HEK293 (cell line): Measurements from ENCODE around the gene ZBTB24.

Source experiments
- CTCF ChIA-PET: fragments of 350-600 bp; formaldehyde crosslinking; extraction: SDS; loops from one replicate; lab custom pipeline; 2021; ENCODE audit warnings: antibody characterized with exemption; lab: Yijun Ruan, JAX
- POLR2A ChIA-PET: fragments of 300-600 bp; formaldehyde crosslinking; extraction: SDS; loops from one replicate; lab custom pipeline; 2020; ENCODE audit warnings: antibody characterized with exemption, inconsistent platforms; lab: Yijun Ruan, JAX
- H3K27ac ChIP-seq: fragments of 200-500 bp; sonication (Bioruptor generic); 2 replicates; pipeline ENCODE4 v1.5.1; 2014; ENCODE audit warnings: low read depth, low read length, control low read depth, inconsistent platforms; ENCODE audit errors: extremely low read depth
- H3K36me3 ChIP-seq, 2 experiments: fragments of 200-500 bp in 1 of 2; sonication (Bioruptor generic) in 1 of 2; 1 replicate in 1 of 2; 2 replicates in 1 of 2; pipeline ENCODE4 v1.5.1; 2014 to 2017; ENCODE audit warnings: inconsistent platforms in 2 of 2, low read length in 2 of 2; ENCODE audit not compliant: control insufficient read depth in 2 of 2, insufficient read depth in 1 of 2
- H3K4me1 ChIP-seq: fragments of 200-500 bp; sonication (Bioruptor generic); 2 replicates; pipeline ENCODE4 v1.5.1; 2014; ENCODE audit warnings: mild to moderate bottlenecking, low read length, inconsistent platforms; ENCODE audit not compliant: control insufficient read depth, insufficient read depth
- H3K4me3 ChIP-seq: 2 replicates; pipeline ENCODE4 v1.5.1; 2011; ENCODE audit warnings: low read depth, mild to moderate bottlenecking, control low read depth, low read length, moderate library complexity
- H3K9me3 ChIP-seq: fragments of 200-500 bp; sonication (Bioruptor generic); 2 replicates; pipeline ENCODE4 v1.5.1; 2014; ENCODE audit warnings: low read depth, low read length, inconsistent platforms; ENCODE audit not compliant: control insufficient read depth, insufficient read depth
- BCL11A ChIP-seq: fragments of 450-650 bp; formaldehyde crosslinking; IDR thresholded peaks from 2 replicates; pipeline ENCODE4 v1.5.1; 2016; ENCODE audit warnings: low read depth, missing biosample characterization, missing genetic modification characterization
- PRDM4 ChIP-seq: fragments of 450-650 bp; formaldehyde crosslinking; IDR thresholded peaks from 2 replicates; pipeline ENCODE4 v1.5.1; 2017; ENCODE audit warnings: missing biosample characterization, missing genetic modification characterization
- TCF7L2 ChIP-seq: IDR thresholded peaks from 2 replicates; pipeline ENCODE4 v1.6.1; 2011; ENCODE audit warnings: low read depth, mild to moderate bottlenecking, inconsistent platforms, low read length, moderate library complexity, borderline replicate concordance
- ZFHX2 ChIP-seq: fragments of 450-650 bp; formaldehyde crosslinking; conservative IDR thresholded peaks from 2 replicates; pipeline ENCODE4 v1.5.1; 2016; ENCODE audit warnings: missing biosample characterization, missing genetic modification characterization
- ZNF140 ChIP-seq: fragments of 450-650 bp; formaldehyde crosslinking; IDR thresholded peaks from 2 replicates; pipeline ENCODE4 v1.5.1; 2016; ENCODE audit warnings: missing biosample characterization, missing genetic modification characterization
- ZNF16 ChIP-seq: fragments of 450-650 bp; formaldehyde crosslinking; IDR thresholded peaks from 2 replicates; pipeline ENCODE4 v1.5.1; 2016; ENCODE audit warnings: low read depth, missing biosample characterization, missing genetic modification characterization
- ZNF341 ChIP-seq: fragments of 450-650 bp; formaldehyde crosslinking; IDR thresholded peaks from 2 replicates; pipeline ENCODE4; 2016; ENCODE audit warnings: low read depth, missing biosample characterization, missing genetic modification characterization
- ZNF391 ChIP-seq: fragments of 450-650 bp; formaldehyde crosslinking; IDR thresholded peaks from 2 replicates; pipeline ENCODE4 v1.5.1; 2016; ENCODE audit warnings: low read depth, missing biosample characterization, missing genetic modification characterization, borderline replicate concordance
- ZNF473 ChIP-seq: fragments of 450-650 bp; formaldehyde crosslinking; IDR thresholded peaks from 2 replicates; pipeline ENCODE4 v1.5.1; 2017; ENCODE audit warnings: missing biosample characterization, missing genetic modification characterization
- ZNF501 ChIP-seq: fragments of 450-650 bp; formaldehyde crosslinking; IDR thresholded peaks from 2 replicates; pipeline ENCODE4 v1.5.1; 2016; ENCODE audit warnings: missing biosample characterization, missing genetic modification characterization
- ZNF521 ChIP-seq: fragments of 450-650 bp; formaldehyde crosslinking; IDR thresholded peaks from 2 replicates; pipeline ENCODE4 v1.5.1; 2017; ENCODE audit warnings: missing biosample characterization, mild to moderate bottlenecking, missing genetic modification characterization
- ZNF529 ChIP-seq: fragments of 450-650 bp; formaldehyde crosslinking; IDR thresholded peaks from 2 replicates; pipeline ENCODE4 v1.5.1; 2017; ENCODE audit warnings: missing genetic modification characterization, missing biosample characterization; ENCODE audit not compliant: insufficient replicate concordance
- ZNF654 ChIP-seq: fragments of 450-650 bp; formaldehyde crosslinking; IDR thresholded peaks from 2 replicates; pipeline ENCODE4 v1.5.1; 2016; ENCODE audit warnings: low read depth, missing biosample characterization, missing genetic modification characterization
- ZNF76 ChIP-seq: fragments of 450-650 bp; formaldehyde crosslinking; IDR thresholded peaks from 2 replicates; pipeline ENCODE4; 2016; ENCODE audit warnings: low read depth, missing biosample characterization, missing genetic modification characterization, borderline replicate concordance
- ZSCAN23 ChIP-seq: fragments of 450-650 bp; formaldehyde crosslinking; IDR thresholded peaks from 2 replicates; pipeline ENCODE4 v1.5.1; 2016; ENCODE audit warnings: missing biosample characterization, missing genetic modification characterization
- ZSCAN5A ChIP-seq: fragments of 450-650 bp; formaldehyde crosslinking; IDR thresholded peaks from 2 replicates; pipeline ENCODE4 v1.5.1; 2016; ENCODE audit warnings: missing biosample characterization, missing genetic modification characterization
- TF ChIP-seq, protein P1 (sequence below): fragments of 450-650 bp; formaldehyde crosslinking; conservative IDR thresholded peaks from 2 replicates; pipeline ENCODE4 v1.5.1; 2016; ENCODE audit warnings: low read depth, missing biosample characterization, missing genetic modification characterization
- TF ChIP-seq, protein P2 (sequence below): fragments of 450-650 bp; formaldehyde crosslinking; IDR thresholded peaks from 2 replicates; pipeline ENCODE4; 2016; ENCODE audit warnings: missing biosample characterization, missing genetic modification characterization
- TF ChIP-seq, protein P3 (sequence below): fragments of 450-650 bp; formaldehyde crosslinking; IDR thresholded peaks from 2 replicates; pipeline ENCODE4 v1.5.1; 2016; ENCODE audit warnings: missing biosample characterization, missing genetic modification characterization
- TF ChIP-seq, protein P4 (sequence below): fragments of 450-650 bp; formaldehyde crosslinking; IDR thresholded peaks from 2 replicates; pipeline ENCODE4 v1.5.1; 2016; ENCODE audit warnings: missing biosample characterization, missing genetic modification characterization

Gene ZBTB24

GRCh38 chr6:109498936-109499335, 15.9 kb upstream of the ZBTB24 start:
- H3K9me3 ChIP-seq: no peaks in the 10 kb centered on the region
- H3K36me3 ChIP-seq: no peaks in the 10 kb centered on the region
- H3K4me3 ChIP-seq: no peak overlapping the region
- ChIA-PET CTCF (no interaction called here), POLR2A (no interaction called here)
- no peaks in the 10 kb centered on the region; the same call in 1 of the 2 replicates for H3K4me1 ChIP-seq
- H3K27ac ChIP-seq: no peak overlapping the region
- TF ChIP-seq ZNF16 (tag by site-specific recombination) (no peak), ZNF341 (tag by site-specific recombination) (no peak), ZNF473 (tag by site-specific recombination) (no peak), PRDM4 (tag by site-specific recombination) (no peak), ZSCAN23 (tag by site-specific recombination) (no peak), ZSCAN5A (tag by site-specific recombination) (no peak), ZNF501 (tag by site-specific recombination) (no peak), ZFHX2 (tag by site-specific recombination) (no peak), TCF7L2 (no peak), ZNF391 (tag by site-specific recombination) (no peak), ZNF529 (no peak), BCL11A (no peak), ZNF140 (tag by site-specific recombination) (no peak), ZNF521 (tag by site-specific recombination) (no peak), ZNF76 (no peak), ZNF654 (tag by site-specific recombination) (no peak)
- TF ChIP-seq, protein P1, sequence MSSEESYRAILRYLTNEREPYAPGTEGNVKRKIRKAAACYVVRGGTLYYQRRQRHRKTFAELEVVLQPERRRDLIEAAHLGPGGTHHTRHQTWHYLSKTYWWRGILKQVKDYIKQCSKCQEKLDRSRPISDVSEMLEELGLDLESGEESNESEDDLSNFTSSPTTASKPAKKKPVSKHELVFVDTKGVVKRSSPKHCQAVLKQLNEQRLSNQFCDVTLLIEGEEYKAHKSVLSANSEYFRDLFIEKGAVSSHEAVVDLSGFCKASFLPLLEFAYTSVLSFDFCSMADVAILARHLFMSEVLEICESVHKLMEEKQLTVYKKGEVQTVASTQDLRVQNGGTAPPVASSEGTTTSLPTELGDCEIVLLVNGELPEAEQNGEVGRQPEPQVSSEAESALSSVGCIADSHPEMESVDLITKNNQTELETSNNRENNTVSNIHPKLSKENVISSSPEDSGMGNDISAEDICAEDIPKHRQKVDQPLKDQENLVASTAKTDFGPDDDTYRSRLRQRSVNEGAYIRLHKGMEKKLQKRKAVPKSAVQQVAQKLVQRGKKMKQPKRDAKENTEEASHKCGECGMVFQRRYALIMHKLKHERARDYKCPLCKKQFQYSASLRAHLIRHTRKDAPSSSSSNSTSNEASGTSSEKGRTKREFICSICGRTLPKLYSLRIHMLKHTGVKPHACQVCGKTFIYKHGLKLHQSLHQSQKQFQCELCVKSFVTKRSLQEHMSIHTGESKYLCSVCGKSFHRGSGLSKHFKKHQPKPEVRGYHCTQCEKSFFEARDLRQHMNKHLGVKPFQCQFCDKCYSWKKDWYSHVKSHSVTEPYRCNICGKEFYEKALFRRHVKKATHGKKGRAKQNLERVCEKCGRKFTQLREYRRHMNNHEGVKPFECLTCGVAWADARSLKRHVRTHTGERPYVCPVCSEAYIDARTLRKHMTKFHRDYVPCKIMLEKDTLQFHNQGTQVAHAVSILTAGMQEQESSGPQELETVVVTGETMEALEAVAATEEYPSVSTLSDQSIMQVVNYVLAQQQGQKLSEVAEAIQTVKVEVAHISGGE (tag by site-specific recombination): no peak
- TF ChIP-seq, protein P2, sequence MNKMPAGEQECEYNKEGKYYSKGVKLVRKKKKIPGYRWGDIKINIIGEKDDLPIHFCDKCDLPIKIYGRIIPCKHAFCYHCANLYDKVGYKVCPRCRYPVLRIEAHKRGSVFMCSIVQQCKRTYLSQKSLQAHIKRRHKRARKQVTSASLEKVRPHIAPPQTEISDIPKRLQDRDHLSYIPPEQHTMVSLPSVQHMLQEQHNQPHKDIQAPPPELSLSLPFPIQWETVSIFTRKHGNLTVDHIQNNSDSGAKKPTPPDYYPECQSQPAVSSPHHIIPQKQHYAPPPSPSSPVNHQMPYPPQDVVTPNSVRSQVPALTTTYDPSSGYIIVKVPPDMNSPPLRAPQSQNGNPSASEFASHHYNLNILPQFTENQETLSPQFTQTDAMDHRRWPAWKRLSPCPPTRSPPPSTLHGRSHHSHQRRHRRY (tag by site-specific recombination): no peak
- TF ChIP-seq, protein P3, sequence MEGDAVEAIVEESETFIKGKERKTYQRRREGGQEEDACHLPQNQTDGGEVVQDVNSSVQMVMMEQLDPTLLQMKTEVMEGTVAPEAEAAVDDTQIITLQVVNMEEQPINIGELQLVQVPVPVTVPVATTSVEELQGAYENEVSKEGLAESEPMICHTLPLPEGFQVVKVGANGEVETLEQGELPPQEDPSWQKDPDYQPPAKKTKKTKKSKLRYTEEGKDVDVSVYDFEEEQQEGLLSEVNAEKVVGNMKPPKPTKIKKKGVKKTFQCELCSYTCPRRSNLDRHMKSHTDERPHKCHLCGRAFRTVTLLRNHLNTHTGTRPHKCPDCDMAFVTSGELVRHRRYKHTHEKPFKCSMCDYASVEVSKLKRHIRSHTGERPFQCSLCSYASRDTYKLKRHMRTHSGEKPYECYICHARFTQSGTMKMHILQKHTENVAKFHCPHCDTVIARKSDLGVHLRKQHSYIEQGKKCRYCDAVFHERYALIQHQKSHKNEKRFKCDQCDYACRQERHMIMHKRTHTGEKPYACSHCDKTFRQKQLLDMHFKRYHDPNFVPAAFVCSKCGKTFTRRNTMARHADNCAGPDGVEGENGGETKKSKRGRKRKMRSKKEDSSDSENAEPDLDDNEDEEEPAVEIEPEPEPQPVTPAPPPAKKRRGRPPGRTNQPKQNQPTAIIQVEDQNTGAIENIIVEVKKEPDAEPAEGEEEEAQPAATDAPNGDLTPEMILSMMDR: no peak
- TF ChIP-seq, protein P4, sequence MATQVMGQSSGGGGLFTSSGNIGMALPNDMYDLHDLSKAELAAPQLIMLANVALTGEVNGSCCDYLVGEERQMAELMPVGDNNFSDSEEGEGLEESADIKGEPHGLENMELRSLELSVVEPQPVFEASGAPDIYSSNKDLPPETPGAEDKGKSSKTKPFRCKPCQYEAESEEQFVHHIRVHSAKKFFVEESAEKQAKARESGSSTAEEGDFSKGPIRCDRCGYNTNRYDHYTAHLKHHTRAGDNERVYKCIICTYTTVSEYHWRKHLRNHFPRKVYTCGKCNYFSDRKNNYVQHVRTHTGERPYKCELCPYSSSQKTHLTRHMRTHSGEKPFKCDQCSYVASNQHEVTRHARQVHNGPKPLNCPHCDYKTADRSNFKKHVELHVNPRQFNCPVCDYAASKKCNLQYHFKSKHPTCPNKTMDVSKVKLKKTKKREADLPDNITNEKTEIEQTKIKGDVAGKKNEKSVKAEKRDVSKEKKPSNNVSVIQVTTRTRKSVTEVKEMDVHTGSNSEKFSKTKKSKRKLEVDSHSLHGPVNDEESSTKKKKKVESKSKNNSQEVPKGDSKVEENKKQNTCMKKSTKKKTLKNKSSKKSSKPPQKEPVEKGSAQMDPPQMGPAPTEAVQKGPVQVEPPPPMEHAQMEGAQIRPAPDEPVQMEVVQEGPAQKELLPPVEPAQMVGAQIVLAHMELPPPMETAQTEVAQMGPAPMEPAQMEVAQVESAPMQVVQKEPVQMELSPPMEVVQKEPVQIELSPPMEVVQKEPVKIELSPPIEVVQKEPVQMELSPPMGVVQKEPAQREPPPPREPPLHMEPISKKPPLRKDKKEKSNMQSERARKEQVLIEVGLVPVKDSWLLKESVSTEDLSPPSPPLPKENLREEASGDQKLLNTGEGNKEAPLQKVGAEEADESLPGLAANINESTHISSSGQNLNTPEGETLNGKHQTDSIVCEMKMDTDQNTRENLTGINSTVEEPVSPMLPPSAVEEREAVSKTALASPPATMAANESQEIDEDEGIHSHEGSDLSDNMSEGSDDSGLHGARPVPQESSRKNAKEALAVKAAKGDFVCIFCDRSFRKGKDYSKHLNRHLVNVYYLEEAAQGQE (tag by site-specific recombination): no peak
- TF ChIP-seq, all 188 proteins: peak for 0
